GM19324 (cell line): Measurements from ENCODE around the gene DPP9.
"Not testable (repeated sequence)": the region's sequence is repeated elsewhere in the genome, so short reads cannot be mapped to it uniquely, and the experiment has no call there.

Source experiments
- ATAC-seq: cut with Tn5 transposase; IDR thresholded peaks from one replicate; pipeline ENCODE4 v1.9.1; 2021; ENCODE audit warnings: mild to moderate bottlenecking, moderate library complexity; ENCODE audit not compliant: unreplicated experiment, low FRiP score

DPP9 gene

GRCh38 chr19:4692251-4693077 lies 31.2 kb downstream of the DPP9 start:
- no peak for ATAC-seq

DNA sequence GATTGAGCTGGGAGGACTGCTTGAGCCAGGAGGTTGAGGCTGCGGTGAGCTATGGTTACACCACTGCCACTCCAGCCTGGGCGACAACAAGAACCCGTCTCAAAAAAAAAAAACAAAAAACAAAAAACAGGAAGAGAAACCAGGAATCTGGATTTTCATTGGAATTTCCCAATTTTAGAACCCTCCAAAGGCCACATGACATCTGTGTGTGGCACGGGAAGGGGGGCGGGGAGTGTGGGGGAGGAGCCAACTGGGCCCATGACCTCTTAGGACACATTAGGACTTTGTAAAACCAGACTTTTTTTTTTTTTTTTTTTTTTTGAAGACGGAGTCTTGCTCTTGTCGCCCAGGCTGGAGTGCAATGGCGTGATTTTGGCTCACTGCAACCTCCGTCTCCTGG lies 32.3 kb downstream of the DPP9 start:
- ATAC-seq = no peak

DNA sequence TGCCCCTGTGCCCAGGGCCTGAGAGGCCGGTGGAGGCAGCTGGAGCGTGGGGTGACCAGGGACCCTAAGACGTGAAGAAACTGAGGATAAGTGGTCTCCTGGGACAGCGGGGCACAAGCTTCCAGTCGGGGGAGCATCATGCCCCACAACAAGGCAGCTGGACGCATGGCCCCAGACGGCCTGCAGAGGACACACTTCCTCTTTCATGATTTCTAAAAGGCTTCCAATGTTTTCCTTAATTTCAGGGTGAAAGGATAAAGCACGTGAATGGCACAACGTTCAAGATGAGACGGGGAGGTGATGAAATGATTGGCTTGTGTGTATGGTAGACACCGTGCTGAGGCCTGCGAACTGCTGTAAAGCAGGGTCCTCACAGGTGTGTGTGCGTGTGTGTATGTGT lies 33.3 kb downstream of the DPP9 start:
- ATAC-seq = no peak

- no peak for ATAC-seq
Measured at GRCh38 chr19:4689403-4689802, 34.2 kb downstream of the DPP9 start.

GRCh38 chr19:4688587-4688986 lies 35.1 kb downstream of the DPP9 start:
- ATAC-seq = no peak

GRCh38 chr19:4687396-4687795 lies 36.2 kb downstream of the DPP9 start:
- ATAC-seq = no peak

GRCh38 chr19:4686700-4687099 lies 36.9 kb downstream of the DPP9 start:
- ATAC-seq = no peak

GRCh38 chr19:4684312-4685095 lies 39.1 kb downstream of the DPP9 start:
- ATAC-seq = no peak

DNA sequence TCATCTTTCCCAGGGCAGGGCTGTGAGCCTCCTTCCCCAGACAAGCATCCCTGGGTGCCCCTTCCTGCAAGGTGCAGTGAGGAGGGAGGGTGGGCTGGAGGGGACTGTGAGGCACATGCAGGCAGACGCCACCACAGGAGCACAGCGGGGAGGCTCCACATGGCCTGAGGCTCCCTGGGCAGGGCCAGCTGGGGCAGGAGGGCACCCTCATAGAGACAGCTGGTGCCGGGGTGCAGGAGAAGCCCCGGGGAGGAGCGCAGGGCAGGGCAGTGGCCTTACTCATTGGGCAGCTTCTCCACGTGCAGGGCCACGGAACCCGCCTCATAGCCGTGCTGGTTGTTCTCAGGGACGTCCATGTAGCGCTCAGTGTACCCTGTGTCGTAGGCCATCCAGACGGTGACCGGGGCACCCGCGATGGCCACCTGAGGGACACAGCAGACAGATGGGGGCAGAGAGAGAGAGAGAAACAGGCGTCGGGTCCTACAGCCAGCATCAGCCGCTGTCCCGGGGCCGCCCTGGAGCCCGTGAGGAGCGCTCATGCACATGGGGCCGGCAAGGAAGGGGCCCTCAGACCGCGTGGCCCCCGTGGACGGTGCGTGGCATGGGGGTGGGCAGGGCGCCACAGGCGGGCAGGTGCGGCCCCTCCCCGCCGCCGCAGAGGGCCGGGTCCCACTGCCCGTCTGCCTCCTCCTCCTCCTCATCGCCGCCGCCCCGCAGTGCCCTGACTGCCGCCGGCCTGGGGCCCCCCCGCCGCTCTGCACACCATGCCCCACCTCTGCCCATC lies 41.0 kb downstream of the DPP9 start:
- ATAC-seq = no peak

- not testable (repeated sequence) for ATAC-seq
Measured at GRCh38 chr19:4680021-4680420, 43.6 kb downstream of the DPP9 start.

GRCh38 chr19:4678881-4679790 lies 44.5 kb downstream of the DPP9 start:
- ATAC-seq = no peak

DNA sequence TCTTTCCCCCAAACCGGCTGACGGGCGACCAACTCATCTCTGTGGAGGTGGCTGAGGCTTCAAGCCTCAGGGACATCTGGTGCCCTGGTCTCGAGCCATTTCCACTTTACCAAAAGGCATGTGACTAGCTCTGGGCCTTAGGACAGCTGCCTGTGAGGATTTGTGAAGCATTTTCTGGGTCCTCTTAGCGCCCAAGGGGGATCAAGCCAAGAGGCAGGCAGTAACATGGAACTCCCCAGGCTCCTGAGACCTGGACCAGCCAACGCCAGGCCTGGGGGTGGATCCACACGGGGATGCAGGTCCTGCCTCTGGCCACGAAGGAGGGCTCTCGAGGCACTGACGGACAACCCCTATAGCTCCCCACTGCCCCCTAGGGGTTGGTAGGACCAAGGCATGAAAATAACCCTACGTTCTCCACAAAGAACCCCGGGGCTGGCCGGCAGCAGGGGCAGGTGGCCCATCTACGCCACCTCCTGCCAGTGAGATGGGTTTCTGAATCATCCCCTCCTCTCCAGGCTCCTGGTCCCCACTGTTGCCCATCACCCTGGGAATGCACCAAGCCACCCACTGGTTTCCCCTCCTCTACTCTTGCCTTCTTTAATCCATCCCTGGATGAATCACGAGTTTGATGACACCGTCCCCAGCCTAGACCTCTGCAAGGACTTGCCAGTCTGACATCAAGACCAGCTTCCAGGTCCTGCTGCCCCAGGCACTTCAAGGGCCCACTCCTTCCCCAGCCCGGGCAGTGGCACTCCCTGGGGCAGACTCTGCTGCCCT lies 46.5 kb downstream of the DPP9 start:
- no peak for ATAC-seq

DNA sequence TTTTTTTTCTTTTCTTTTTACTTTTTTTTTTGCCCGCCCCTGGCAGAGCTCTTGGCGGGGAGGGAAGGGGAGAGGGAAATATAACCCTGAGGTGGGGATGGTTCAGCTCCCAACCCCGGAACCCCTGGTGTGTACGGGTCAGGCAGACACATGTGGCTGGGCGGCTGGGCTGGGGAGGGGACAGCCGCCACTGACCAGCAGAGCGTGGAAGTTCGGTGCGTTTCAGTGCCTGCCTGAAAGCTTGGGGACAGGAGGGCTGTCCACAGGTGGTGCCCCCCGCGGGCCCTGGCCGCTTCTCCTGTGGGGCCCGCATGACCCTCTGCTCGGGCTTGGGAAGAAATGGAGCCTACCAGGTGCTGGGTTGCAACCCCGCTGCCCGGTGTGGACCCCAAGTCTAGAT lies 48.3 kb downstream of the DPP9 start:
- no peak for ATAC-seq

GRCh38 chr19:4673726-4674125 lies 49.9 kb downstream of the DPP9 start:
- ATAC-seq = no peak

GRCh38 chr19:4673216-4673615 lies 50.4 kb downstream of the DPP9 start:
- no peak for ATAC-seq

DNA sequence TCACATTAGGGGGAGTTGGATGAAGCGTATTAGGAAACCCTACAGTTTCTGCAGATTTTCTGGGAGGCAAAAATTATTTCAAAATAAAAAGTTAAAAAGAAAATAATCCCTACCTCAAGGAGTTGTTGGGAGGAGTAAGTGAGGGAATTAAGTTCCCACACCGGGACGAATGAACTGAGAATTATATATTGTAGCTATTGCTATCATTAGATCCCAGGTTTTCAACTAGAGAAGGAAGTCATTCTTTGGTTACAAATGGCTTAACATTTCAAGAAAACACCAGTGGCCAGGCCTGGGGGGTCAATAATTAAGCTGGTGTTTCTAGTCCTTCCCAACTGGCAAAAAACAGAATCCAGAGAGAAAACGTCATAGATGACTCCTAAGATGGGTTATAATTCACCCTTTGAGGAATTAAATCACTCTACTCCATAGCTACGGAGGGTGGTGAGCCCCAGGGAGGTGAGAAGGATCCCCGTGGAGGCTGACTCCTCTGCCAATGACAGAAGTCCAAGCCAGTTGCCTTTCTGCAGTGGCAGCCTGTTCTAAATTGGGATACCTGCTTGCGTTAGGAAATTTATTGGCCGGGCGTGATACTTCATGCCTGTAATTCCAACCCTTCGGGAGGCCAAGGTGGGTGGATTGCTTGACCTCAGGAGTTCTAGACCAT lies 52.3 kb downstream of the DPP9 start:
- no peak for ATAC-seq

- ATAC-seq = peak; percentile 86
Measured at GRCh38 chr19:4669723-4670480, 53.7 kb downstream of the DPP9 start, which contains the start of gene MYDGF. Gene MYDGF (minus strand): TSS chr19:4670342. CDS start chr19:4670334, 8 bp downstream.

DNA sequence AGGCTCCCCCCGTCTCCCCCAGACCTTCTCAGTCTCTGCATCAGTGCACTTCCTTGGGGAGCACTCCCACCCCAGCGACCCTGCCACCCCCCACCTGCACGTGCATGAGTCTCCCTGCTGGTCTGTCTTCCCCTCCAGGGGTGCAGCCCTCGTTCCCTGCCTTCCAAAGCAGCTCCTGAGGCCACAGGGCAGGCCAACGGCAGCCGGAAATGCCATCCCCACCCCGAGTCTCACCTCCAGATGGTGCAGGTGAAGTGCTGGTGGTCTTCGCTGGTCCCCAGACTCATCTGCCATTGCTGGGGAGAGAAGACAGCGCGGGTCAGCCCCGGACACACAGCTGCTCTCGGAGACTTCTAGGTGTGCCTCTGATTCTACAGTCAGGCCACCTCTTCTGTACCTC lies 59.0 kb downstream of the DPP9 start:
- ATAC-seq = no peak
